DOHH2 (cell line): Measurements from ENCODE around the gene FAM229A.

Experiments used
- H3F3A ChIP-seq: fragments of 200-600 bp; sonication (generic), shearing (Covaris generic); 2 replicates; pipeline ENCODE4 v1.6.0; 2016; ENCODE audit warnings: antibody characterized with exemption, mild to moderate bottlenecking; ENCODE audit not compliant: control insufficient read depth, insufficient read depth
- H3K27ac ChIP-seq: fragments of 200-600 bp; sonication (generic); 2 replicates; pipeline ENCODE4 v1.5.1; 2014; ENCODE audit warnings: low read depth, mild to moderate bottlenecking, low read length, moderate library complexity
- H3K27me3 ChIP-seq: fragments of 200-600 bp; sonication (generic); 2 replicates; pipeline ENCODE4 v1.6.1; 2014; ENCODE audit warnings: mild to moderate bottlenecking, low read length, mixed read lengths; ENCODE audit not compliant: control insufficient read depth
- H3K36me3 ChIP-seq: fragments of 200-600 bp; sonication (generic); 2 replicates; pipeline ENCODE4 v1.6.1; 2014; ENCODE audit warnings: mild to moderate bottlenecking, low read length, moderate library complexity, mixed read lengths; ENCODE audit not compliant: control insufficient read depth
- H3K4me1 ChIP-seq: fragments of 200-600 bp; sonication (generic); 2 replicates; pipeline ENCODE4 v1.6.1; 2014; ENCODE audit warnings: mild to moderate bottlenecking, low read length, mixed read lengths; ENCODE audit not compliant: control insufficient read depth
- H3K4me2 ChIP-seq: fragments of 200-600 bp; sonication (generic); 2 replicates; pipeline ENCODE4 v1.6.0; 2014; ENCODE audit warnings: mild to moderate bottlenecking, low read length, moderate library complexity
- H3K4me3 ChIP-seq: fragments of 200-600 bp; sonication (generic); 2 replicates; pipeline ENCODE4 v1.5.1; 2014; ENCODE audit warnings: mild to moderate bottlenecking, low read length, mixed read lengths
- H3K79me2 ChIP-seq: fragments of 200-600 bp; sonication (generic); 2 replicates; pipeline ENCODE4 v1.6.1; 2014; ENCODE audit warnings: mild to moderate bottlenecking, low read length, mixed read lengths; ENCODE audit not compliant: control insufficient read depth
- H3K9me2 ChIP-seq: fragments of 200-600 bp; sonication (generic); replicated peaks from 2 replicates; pipeline ENCODE4 v1.6.1; 2014; ENCODE audit warnings: mild to moderate bottlenecking, low read length, mixed read lengths; ENCODE audit not compliant: control insufficient read depth
- H3K9me3 ChIP-seq: fragments of 200-600 bp; sonication (generic); 2 replicates; pipeline ENCODE4 v1.6.1; 2014; ENCODE audit warnings: antibody characterized with exemption, low read length, mixed read lengths; ENCODE audit not compliant: control insufficient read depth, insufficient read depth
- H4K20me1 ChIP-seq: fragments of 200-600 bp; sonication (generic); 2 replicates; pipeline ENCODE4 v1.6.0; 2014; ENCODE audit warnings: low read depth, mild to moderate bottlenecking, antibody characterized with exemption, low read length, moderate library complexity; ENCODE audit not compliant: control insufficient read depth, insufficient read depth
- EZH2phosphoT487 ChIP-seq: fragments of 200-600 bp; sonication (generic); IDR thresholded peaks from 2 replicates; pipeline ENCODE4 v1.6.1; 2017; ENCODE audit warnings: borderline replicate concordance, mild to moderate bottlenecking, antibody characterized with exemption, low read length, moderate library complexity, mixed read lengths
- TF ChIP-seq, protein P1 (sequence below): fragments of 200-600 bp; sonication (generic); IDR thresholded peaks from one replicate; pipeline ENCODE4 v1.5.1; 2014; ENCODE audit warnings: antibody characterized with exemption, mild to moderate bottlenecking, low read depth, low read length; ENCODE audit not compliant: poor library complexity, severe bottlenecking

Gene FAM229A

DNA sequence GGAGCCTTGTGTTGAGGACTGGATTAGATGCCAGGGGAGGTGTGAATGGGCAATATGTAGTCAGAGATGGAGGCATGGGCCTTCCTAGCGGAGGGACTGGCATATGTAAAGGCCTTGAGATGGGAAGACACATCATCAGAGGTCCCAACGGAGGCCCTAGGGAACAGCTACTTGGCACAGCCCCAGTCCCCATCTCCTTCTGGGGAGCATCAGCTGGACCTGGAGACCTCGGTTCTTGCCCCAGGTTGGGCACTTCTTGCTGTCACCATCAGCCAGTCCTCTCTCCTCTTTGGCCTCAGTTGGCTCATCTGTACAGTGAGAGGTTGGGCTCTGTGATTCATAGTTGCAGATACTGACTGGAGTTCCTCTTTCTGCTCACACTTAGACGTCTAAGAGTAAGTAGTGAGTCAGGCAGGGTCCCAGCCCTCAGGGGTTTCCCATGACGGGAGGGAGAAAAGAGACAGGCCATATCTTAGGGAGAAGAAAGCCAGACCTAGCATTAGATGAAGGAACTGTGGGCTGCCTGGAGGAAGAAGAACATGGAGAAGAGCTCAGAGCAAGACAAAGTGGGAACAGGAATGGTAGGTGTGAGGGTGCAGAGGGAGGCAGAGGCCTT, 22.8 kb downstream of the FAM229A start:
- no peaks in the 10 kb centered on the region for H3K9me3 ChIP-seq
- peaks cover 3% of the 10 kb centered on the region; the same call in 1 of the 2 replicates for H4K20me1 ChIP-seq
- peak overlapping the region; percentile 85 for H3K4me2 ChIP-seq
- H3K27ac ChIP-seq, result no peak overlapping the region
- H3K4me3 ChIP-seq, result no peak overlapping the region
- no peaks in the 10 kb centered on the region for H3K9me2 ChIP-seq
- no peaks in the 10 kb centered on the region for H3K27me3 ChIP-seq
- TF ChIP-seq, protein P1, sequence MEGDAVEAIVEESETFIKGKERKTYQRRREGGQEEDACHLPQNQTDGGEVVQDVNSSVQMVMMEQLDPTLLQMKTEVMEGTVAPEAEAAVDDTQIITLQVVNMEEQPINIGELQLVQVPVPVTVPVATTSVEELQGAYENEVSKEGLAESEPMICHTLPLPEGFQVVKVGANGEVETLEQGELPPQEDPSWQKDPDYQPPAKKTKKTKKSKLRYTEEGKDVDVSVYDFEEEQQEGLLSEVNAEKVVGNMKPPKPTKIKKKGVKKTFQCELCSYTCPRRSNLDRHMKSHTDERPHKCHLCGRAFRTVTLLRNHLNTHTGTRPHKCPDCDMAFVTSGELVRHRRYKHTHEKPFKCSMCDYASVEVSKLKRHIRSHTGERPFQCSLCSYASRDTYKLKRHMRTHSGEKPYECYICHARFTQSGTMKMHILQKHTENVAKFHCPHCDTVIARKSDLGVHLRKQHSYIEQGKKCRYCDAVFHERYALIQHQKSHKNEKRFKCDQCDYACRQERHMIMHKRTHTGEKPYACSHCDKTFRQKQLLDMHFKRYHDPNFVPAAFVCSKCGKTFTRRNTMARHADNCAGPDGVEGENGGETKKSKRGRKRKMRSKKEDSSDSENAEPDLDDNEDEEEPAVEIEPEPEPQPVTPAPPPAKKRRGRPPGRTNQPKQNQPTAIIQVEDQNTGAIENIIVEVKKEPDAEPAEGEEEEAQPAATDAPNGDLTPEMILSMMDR, result no peak
- TF ChIP-seq EZH2phosphoT487, result no peak
- H3K79me2 ChIP-seq, result peaks cover 15% of the 10 kb centered on the region
- peaks cover 42% of the 10 kb centered on the region for H3K4me1 ChIP-seq
- H3F3A ChIP-seq, result peaks cover 12% of the 10 kb centered on the region; the same call in 1 of the 2 replicates
- peaks cover 7% of the 10 kb centered on the region for H3K36me3 ChIP-seq

DNA sequence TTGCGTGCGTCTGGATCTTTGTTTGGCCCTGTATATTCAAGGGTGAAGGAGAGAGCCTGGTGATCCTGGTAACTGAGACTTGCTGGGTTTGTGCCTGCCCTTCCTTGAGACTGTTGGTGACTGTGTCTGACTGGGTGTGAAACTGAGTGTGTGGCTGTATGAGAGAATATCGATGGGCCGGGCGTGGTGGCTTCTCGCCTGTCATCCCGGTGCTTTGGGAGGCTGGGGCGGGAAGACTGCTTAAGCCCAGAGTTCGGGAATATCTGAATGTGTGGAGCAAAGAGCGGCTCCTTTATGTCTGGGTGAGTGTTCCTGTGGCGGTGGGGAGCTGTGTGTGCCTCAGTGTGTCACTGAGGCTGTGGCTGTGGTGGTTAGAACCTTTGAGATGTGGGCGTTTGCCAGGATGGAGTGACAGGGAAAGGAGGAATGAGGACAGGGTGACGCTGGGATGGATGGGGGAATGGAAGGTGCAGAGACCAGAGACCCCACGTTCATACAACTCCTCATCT, 23.6 kb downstream of the FAM229A start:
- Histone ChIP-seq H3K27ac (peak overlapping the region; percentile 53), H3K9me2 (no peaks in the 10 kb centered on the region), H3K4me3 (peak overlapping the region; percentile 82), H3K4me1 (peaks cover 50% of the 10 kb centered on the region), H3K79me2 (peaks cover 23% of the 10 kb centered on the region), H4K20me1 (peaks cover 9% of the 10 kb centered on the region; the same call in 1 of the 2 replicates), H3F3A (peaks cover 19% of the 10 kb centered on the region), H3K4me2 (peak overlapping the region; percentile 85), H3K27me3 (no peaks in the 10 kb centered on the region), H3K9me3 (no peaks in the 10 kb centered on the region), H3K36me3 (peaks cover 14% of the 10 kb centered on the region)
- no peak for TF ChIP-seq EZH2phosphoT487
- TF ChIP-seq, protein P1, result no peak

DNA sequence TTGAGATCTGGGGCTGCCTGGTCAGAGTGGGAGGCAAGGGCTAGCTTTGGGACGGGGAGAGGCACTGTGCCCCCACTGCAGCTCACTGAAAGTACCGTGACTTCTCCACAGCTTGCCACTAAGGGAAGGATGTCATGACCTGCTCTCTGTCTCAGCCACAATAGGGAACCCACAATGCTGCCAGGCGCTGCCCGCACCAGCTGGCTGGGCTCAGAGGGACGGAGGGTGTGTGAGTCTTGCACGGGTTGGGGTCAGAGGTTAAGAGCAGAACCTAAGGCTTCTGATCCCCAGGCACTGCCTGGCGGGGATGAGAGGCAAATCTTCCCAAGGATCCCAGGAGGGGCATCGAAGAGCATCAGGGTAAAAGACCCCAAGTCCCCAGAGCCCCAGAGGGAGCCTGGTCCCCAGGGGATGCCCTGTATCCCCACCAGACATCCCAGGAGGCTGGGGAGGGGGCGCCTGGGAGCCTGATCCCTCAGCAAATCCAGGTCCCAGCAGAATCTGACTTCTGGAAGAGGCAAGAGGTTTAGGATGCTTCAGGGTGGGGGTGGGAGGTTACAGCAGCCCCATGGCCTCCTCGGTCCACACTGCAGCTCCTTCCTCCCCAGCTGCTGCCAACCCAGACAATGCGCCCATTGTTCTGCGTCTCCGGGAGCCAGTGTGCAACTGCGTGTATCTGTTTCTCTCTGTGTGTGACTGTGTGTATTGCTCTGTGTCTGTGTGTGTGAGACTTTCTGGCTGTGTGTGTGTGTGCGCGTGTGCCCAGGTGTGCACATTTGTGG, 24.2 kb downstream of the FAM229A start:
- peaks cover 21% of the 10 kb centered on the region for H3K36me3 ChIP-seq
- peak overlapping the region; percentile 85 for H3K4me2 ChIP-seq
- H3K4me3 ChIP-seq, result peak overlapping the region; percentile 82
- H3K79me2 ChIP-seq, result peaks cover 29% of the 10 kb centered on the region
- H3K9me3 ChIP-seq, result no peaks in the 10 kb centered on the region
- peaks cover 56% of the 10 kb centered on the region for H3K4me1 ChIP-seq
- H3K27ac ChIP-seq, result peak overlapping the region; percentile 53
- H4K20me1 ChIP-seq, result peaks cover 15% of the 10 kb centered on the region
- H3K27me3 ChIP-seq, result no peaks in the 10 kb centered on the region
- peaks cover 25% of the 10 kb centered on the region for H3F3A ChIP-seq
- TF ChIP-seq, protein P1, result no peak
- TF ChIP-seq EZH2phosphoT487, result no peak
- no peaks in the 10 kb centered on the region for H3K9me2 ChIP-seq
